GM19455 (cell line): ENCODE results near the gene ZNF283.

ENCODE experiments used
- ATAC-seq: cut with Tn5 transposase; IDR thresholded peaks from one replicate; pipeline ENCODE4 v1.9.1; 2021; ENCODE audit not compliant: unreplicated experiment

ZNF283 gene

DNA sequence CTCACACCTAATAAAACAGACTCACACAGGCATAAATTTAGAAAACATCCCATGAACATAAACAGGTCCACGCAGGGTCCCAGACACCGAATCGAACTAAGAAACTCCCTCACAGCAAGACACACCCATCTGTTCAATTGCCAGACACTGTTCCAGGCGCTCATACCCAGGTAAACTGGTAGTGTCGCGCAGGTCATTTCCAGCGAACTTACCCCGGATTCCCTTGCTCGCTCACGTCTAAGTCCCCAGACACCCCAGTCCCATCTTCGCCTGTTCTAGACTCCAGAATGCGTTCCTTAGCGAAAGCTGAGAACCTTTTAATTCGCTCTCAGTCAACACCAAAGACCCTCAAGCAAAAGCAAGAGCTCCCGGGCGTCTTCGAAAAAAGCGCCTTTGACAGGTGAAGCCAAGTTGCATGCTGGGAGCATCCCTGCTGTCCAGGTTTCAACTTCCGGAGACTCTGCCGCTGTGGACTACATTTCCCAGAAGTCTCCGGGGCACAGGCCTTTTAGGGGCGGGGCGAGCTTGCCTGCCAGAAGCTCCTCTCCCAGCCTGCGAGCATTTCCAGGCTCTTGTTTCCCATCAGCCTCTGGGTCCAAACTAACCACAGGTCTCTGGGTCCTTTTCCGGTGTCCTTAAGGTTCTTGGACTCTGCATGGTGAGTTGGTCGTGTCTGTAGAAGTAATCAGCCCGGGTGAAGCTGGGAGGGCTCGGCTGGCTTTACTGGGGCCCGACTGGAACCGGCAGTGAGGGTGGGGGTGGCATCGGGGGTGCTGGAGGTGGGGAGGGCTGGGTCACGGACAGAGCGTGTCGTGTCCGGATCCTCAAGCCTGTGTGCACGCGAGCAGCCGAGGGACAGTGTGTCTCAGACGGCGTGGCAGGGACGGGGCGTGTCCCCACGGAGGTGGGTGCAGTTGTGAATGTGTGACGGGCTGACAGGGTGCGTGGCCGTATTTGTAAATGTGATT lies at the start of gene ZNF283:
Gene ZNF283, plus strand, starts transcription at position 535 of the 968 bp plus-strand sequence. CDS start 6,184 bp downstream, outside the sequence.
- peak; percentile 88 for ATAC-seq

DNA sequence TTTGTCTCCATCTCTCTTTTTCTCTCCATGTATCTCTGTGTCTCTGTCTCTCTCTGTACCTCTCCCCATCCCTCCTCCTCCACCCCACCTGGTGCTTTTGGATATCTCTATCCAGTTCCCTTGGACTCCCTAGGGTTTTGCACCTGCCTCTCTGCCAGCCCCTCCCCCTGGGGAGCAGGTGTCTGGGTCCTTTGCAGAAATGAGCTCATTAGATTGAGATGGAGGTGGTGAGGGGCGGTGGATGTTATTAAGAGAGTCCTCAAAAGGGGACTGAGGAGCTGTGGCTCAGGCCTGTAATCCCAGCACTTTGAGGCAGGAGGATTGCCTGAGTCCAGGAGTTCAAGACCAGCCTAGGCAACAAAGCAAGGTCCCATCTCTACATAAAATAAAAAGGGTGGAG lies 48.5 kb upstream of the ZNF283 start:
- no peak for ATAC-seq

DNA sequence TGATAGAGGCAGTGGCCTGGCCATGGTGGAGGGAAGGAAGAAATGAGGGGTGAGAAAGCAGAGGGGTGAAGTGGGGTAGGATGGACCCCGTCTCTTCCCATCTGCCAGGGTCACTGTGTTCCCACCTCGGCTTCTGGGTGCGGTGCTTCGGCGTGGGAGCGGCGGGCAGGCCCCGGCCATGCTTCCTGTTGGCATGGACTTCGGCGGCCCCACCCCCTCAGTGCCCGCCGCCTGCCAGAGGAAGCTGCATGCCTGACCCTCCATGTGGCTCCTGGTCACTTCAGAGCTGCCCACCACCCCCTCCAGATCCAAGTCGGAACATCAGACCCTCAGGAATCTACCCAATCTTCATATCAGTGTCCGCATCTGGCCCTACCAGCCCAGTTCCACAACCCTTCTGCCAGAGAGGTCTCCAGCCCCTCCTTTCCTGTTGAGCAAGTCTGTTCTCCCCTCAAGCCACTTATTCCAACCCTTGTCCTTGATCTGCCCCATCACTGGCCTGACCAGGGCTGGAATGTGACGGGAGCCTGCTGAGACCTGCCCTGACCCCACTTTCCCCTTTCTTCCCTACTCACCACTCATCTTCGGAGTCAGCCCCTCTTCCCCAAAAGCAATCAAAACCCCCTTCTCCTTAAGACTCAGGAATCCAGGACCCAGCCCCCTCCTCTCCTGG lies 47.8 kb upstream of the ZNF283 start:
- no peak for ATAC-seq

DNA sequence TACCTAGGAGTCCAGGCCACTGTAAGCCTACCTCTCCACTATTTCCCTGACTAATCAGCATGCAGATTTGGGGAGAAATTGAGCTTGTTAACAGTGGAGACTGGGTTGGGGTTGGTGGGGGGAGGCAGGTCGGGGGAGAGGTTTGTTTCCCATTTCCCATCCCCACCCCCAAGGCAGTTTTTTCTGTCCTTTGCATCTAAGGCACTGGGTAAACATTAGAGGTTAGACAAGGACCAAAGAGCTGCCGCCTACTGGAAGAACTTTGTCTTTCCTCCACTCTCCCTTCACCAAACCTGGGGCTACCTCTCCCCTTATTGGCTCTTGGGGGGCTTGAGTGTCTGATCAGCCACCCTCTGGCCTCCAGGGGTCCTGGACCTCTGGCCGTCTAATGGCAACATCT lies 47.3 kb upstream of the ZNF283 start:
- ATAC-seq = no peak

DNA sequence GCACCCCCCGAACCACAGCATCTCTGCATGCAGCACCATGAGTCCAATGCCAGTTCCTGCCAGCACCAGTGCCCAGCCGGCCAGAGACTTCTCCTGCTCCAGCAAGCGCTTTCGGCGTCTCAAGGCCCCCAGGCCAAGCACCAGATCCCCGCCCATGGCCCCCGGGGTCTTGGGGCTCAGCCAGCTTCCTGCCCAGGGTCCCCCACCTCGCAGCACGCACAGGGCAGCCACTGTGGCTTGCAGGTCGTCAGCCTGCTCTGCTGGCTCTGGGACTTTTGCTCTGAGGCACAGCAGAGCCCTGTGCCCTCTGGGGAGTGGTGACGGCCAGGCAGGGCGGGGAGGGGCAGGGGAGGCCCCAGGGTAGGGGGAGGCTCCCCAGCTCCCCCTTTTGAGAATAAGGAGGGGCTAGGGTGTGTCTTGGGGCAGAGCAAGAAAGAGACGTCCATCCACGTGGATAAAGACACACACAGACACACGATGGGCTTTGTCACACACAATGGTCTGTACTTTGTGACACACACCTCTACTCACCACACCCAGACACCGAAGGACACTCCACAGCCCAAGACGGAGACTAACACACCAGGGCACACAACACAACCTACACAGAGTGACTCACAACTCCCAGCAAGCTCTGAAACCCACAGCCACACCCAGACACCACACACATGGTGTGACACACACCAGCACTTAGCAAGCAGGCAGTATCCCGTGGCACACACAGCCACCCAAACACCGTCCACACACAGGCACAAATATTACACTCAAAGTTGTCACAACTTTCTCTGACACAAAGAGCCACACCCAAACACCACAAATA lies 46.2 kb upstream of the ZNF283 start, which contains the start of gene KCNN4:
Gene KCNN4, minus strand, starts transcription at position 268 of the 820 bp plus-strand sequence. Its CDS starts 112 bp downstream, at position 156.
- ATAC-seq = no peak

DNA sequence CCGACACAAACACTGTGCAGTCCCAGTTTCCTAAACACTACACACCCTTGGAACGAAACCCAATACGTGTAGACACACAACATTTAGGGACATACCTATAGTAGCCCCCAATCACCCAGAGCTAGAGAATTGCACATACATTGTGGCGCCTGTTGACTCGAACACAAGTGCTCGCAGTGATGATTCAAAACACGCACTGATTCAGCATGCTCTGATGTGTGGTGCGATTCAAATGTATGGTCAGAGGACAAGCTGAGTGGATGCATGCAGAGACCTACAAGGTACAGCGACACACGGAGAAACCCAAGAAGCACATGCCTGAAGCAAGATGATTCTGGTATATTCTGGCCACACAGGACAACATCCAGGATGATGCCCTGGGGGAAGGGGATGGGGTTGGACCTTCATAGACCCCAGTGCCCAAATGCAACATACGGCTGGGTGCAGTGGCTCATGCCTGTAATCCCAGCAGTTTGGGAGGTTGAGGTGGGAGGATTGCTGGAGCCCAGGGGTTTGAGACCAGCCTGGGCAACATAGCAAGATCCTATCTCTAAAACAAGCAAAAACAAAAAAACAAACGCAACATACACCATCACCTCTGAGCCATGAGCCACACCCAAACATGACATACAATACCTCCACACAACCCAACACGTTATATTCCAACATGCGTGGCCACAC lies 45.4 kb upstream of the ZNF283 start:
- no peak for ATAC-seq

DNA sequence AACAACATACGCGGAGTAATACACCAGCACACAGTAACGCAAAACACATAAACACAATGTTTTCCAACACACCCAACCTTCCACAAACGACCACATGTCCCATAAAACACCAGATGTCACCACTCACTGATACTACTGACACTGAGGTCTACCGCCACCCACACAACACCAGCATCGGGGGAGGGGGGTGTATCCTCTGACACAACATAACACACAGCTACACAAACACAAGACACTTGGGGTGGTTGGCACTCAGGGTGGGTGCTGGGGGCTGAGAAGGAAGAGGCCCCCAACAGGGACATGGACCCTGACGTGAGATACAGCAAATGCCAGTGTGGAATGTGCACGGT lies 44.8 kb upstream of the ZNF283 start:
- ATAC-seq = no peak

DNA sequence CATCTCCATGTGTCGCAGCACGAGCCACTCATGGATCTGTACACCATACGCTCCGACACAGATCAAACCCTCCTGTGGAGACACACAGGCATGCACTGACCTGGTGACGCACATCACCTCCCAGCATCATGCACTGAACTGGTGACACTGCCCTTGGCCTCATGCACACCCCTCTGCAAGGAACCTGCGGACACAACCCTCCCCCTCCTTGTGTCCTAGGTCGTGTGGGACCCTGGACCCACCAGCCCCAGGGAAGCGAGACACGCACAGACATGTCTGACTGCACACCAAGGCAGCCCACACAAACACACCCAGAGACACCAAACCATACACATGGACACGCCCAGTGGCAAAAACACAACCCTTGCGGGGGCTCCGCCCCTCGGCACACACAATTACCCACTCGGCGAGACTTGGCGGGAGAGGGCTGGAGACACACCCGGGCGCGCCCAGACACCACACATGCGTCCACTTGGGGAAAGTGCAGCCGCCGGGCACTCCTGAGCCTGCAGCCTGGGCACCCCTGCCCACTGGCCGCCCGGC lies 44.4 kb upstream of the ZNF283 start:
- no peak for ATAC-seq

DNA sequence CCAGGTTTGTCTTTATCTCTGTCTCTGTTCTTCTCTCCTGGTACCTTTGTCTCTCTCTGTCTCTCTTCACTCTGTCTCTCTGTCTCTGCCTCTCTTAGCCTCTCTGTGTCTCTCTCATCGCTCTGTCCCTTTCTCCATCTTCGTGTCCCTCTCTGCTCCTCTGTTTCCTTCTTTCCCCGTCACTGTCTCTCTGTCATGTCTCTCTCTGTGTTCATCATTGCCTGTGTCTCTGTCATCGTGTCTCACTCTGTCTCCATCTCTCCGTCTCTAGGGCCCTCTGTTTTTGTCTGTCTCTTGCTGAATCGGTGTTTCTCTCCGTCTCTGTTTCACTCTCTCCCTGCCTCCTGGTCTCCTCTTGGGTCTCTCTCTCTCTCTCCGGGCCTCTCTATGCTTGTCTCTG lies 43.5 kb upstream of the ZNF283 start:
- no peak for ATAC-seq

DNA sequence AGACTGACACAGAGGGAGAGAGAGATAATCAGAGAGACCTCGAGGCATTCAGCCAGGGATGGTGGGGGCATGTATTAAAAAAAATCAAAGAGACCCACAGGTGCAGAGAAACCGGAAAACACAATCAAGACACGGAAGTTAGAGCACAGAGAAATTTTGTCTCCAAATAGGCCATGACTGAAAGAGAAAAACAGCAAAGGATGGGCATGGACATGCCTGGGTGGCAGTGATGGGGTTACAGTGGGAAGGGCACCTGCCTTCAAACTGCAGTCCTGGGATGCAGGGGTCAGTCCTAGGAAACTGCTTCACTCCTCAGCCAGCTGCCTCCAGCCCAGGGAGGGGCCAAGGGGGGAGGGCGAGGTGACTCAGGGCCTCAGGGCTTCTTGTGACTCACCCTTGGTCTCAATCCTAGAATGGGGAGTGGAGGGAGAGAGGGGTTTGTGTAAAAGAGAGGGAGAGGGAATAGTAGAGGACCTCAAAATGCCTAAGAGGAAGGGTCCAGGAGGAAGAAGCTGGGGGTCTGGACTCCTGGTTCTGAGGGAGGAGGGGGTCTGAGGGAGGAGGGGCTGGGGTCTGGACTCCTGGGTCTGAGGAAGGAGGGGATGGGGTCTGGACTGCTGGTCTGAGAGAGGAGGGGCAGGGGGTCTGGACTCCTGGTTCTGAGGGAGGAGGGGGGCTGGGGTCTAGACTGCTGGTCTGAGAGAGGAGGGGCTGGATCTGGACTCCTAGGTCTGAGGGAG lies 42.7 kb upstream of the ZNF283 start:
- ATAC-seq = no peak

DNA sequence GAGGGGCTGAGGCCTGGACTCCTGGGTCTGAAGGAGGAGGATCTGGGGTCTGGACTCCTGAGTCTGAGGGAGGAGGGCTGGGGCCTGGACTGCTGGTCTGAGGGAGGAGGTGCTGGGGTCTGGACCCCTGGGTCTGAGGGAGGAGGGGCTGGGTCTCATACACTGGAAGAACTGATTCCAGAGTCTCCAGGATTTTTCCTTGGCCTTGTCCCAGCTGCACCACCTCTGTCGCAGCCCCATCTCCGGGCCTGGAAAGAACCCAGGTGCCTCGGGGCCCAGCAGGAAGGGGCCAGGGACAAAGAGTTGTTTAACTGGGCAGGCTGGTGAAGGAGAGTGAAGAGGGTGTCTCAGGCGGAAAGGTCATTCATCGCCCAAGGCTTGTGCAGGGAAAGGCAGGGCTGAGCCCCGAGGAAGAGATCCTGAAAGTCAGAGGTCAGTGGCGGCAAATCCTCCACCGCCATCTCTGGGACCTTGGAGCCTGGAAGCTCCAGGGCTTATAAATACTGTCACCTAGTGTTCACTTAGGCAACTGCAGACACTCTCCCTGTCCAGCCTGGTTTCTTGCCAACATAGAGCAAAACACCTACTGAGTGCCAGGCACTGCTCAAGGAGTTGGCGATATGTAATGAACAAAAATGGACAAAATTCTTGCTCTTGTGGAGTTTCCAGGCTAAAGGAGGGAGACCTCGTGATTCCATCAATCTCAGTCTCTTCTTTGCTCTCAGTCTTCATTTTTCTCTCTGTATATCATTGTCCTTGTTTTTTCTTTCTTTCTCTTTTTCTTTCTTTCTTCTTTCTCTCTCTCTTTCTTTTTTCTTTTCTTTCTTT lies 41.9 kb upstream of the ZNF283 start:
- no peak for ATAC-seq

DNA sequence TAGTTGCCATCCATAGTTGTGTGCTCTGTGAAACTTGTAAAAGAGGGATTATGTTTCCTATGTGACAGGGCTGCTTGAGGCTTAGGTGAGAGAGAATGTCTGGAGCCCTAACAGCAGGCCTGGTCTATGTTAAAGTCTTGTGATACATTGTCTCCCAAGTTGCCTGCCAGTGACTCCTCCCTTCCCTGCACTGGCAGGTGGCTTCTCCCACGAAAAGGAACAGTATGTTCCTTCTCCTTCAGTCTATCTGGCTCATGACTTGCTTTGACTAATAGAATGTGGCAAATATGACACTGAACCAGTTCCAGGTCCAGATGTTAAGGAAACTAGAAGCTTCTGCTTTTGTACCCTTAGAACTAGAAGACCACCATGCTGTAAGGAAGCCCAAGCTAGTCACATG lies 40.5 kb upstream of the ZNF283 start:
- no peak for ATAC-seq

DNA sequence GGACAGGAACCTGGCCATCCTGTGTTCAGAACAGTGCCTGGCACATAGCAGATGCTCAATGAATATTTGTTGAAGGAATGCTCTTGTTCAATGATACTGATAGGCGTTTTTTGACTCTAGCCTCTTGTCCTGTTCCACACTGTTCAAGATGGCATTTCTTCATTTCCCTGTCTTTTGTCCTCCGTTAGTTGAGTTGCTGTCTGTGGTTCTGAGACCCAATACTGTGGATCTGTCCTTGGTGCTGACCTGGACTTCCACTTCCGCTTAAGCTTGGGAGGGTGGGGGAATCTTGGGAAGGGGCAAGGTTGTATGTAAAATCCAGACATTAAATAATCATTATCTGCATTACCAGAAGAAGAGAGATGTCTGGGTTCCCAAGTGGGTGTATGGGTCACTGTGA lies 38.1 kb upstream of the ZNF283 start:
- no peak for ATAC-seq

DNA sequence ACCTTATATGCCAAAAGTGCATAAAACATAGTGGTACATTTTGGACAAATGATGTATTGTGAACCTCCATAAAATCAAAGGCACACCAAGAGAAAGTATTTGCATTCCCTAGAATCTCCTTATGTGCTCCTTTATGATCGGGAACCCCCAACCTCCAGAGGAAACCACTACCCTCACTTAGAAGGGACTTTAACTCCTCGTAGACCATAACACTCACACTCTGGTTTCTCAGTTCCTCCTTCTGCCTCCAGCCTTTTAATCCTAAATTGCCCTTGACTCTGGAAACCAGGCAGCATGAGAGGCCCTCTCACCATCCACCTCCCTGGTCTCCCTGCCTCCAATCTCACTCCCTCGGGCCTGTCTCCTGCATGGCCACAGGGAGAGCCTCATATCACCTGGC lies 36.5 kb upstream of the ZNF283 start:
- ATAC-seq = no peak

DNA sequence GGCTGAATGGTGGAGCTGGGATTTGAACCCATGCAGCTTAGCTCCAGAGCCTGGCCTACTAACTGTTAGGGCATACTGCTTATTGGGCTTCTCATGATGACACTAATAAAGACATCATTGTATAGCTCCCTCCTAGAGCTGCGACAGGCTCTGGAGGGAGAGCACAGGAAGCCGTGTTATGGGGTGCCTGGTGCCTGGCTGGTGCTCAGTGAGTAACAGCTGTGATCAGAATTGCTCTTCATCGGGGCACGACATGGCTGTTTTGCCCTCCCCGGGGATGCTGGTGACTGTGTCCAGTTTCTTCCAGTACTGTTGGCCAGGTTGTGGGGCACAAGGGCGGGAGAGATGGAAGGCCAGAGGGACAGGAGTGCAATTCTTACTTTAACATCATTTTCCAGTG lies 30.0 kb upstream of the ZNF283 start:
- no peak for ATAC-seq

DNA sequence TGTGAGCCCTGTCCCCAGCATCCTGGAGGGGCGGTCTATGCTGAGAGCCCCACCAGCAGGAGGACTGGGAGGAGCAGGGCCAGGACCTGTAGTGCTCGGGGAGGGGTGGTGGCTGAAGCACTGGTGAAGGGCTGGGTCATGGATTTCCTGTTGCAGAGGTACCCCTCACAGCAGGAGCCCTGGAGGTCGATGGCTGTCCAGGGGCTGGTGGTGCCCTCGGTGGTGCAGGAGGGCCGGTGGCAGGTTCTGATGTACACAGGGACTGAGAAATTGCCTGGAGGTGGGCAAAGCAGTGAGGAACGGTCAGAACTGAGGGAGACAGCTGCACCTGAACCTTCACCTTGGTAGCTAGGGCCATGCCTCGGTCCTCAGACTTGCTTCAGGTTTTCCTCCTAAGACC lies 29.6 kb upstream of the ZNF283 start:
- ATAC-seq = no peak

DNA sequence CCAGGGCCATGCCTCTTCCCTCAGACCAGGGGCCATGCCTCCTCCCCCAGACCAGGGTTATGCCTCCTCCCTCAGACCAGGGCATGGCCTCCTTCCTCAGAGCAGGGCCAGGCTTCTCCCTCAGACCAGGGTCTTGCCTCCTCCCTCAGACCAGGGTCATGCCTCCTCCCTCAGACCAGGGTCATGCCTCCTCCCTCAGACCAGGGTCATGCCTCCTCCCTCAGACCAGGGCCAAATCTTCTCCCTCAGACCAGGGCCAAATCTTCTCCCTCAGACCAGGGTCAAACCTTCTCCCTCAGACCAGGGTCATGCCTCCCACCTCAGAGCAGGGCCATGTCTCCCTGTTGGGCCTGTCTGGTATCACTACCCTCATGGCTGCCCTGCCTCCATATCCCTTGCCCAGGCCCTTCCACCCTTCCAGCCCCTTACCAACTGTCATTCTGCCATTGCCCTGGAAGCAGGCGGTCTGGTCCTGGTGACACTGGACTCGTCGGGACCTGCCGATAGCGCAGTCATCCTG lies 29.0 kb upstream of the ZNF283 start:
- no peak for ATAC-seq

DNA sequence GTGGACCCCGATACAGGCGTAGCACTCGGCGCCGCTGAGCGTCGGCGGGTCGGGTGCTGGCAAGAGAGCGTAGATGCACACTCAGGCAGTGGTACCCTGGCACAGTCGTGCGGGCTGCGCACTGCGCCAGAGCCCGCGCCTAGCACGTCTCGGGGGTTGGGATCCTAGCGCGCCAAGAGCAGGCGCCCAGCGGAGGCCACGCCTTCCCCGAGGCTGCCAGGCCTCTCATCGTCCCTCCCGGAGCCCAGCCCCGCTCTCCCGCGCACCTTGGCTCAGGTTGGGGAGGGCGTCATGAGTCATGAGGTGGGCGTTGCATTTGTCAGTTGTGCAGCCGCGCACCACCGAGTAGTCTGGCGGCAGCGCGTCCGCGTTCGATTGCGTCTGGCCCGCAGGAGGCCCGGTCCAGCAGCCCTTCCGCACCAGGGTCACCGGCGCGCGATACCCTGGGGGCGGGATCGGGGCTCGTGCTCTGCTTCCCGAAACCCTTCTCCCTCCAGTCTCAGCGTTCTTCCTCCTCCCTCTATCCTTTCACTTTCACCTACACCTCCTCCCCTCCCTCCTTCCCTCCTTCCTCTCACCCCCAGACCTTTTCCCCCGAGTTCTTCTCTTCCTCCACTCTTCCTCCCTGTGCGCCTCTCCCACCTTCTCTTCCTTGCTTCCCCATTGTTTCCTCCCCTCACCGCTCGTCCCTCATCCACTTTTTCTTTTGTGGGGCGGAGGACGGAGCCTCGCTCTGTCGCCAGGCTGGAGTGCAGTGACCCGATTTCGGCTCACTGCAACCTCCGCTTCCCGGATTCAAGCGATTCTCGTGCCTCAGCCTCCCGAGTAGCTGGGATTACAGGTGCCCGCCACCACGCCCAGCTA lies 28.3 kb upstream of the ZNF283 start:
- no peak for ATAC-seq
